ENCODE measurements around the gene ADAMTS16. TPM values are rescaled to one million over a fixed set of nuclear protein-coding genes. Genes with fewer than 3 reads are reported as not detected.

The ADAMTS16 gene
- total RNA-seq, 3 donors from 2014 or later, result 0.10 to 0.35 (median 0.26) TPM

- H3K9me3 ChIP-seq, result no peaks in the 10 kb centered on the region
- no peaks in the 10 kb centered on the region for H3K4me1 ChIP-seq (ENCODE audit: low read depth)
- H3K36me3 ChIP-seq (ENCODE audit: low read depth), result no peaks in the 10 kb centered on the region
- intact Hi-C loops (cut with DNase I, micrococcal nuclease), result no loop called here
- H3K4me3 ChIP-seq, result no peak overlapping the region
- no peak for DNase-seq
- TF ChIP-seq CTCF (IDR thresholded peaks at IDR 0.05), result no peak
- no peak for ATAC-seq
These were observed 58.7 kb downstream of the ADAMTS16 start for GRCh38 chr5:5198815-5199214.

- DNase-seq (no peak), ATAC-seq (no peak)
- TF ChIP-seq CTCF (IDR thresholded peaks at IDR 0.05), result no peak
- H3K4me1 ChIP-seq (ENCODE audit: low read depth), result no peaks in the 10 kb centered on the region
- intact Hi-C loops (cut with DNase I, micrococcal nuclease), result no loop called here
- H3K36me3 ChIP-seq (ENCODE audit: low read depth), result no peaks in the 10 kb centered on the region
- H3K9me3 ChIP-seq, result no peaks in the 10 kb centered on the region
- no peak overlapping the region for H3K4me3 ChIP-seq
These were observed 59.4 kb downstream of the ADAMTS16 start for GRCh38 chr5:5199495-5199894.

- DNase-seq, result no peak
- no peaks in the 10 kb centered on the region for H3K9me3 ChIP-seq
- no peak for ATAC-seq
- no peaks in the 10 kb centered on the region for H3K4me1 ChIP-seq (ENCODE audit: low read depth)
- intact Hi-C loops (cut with DNase I, micrococcal nuclease), result no loop called here
- H3K4me3 ChIP-seq, result no peak overlapping the region
- H3K36me3 ChIP-seq (ENCODE audit: low read depth), result no peaks in the 10 kb centered on the region
- TF ChIP-seq CTCF (IDR thresholded peaks at IDR 0.05), result no peak
These were observed 60.0 kb downstream of the ADAMTS16 start for GRCh38 chr5:5200133-5200532.

- ATAC-seq, result no peak
- no peaks in the 10 kb centered on the region for H3K9me3 ChIP-seq
- H3K36me3 ChIP-seq (ENCODE audit: low read depth), result no peaks in the 10 kb centered on the region
- no peak for DNase-seq
- intact Hi-C loops (cut with DNase I, micrococcal nuclease), result no loop called here
- TF ChIP-seq CTCF (IDR thresholded peaks at IDR 0.05), result no peak
- no peaks in the 10 kb centered on the region for H3K4me1 ChIP-seq (ENCODE audit: low read depth)
- H3K4me3 ChIP-seq, result no peak overlapping the region
These were observed 62.2 kb downstream of the ADAMTS16 start for GRCh38 chr5:5202321-5202720.

GRCh38 chr5:5203451-5203850 is 63.3 kb downstream of the ADAMTS16 start:
- intact Hi-C loops (cut with DNase I, micrococcal nuclease), result no loop called here
- no peak for TF ChIP-seq CTCF (IDR thresholded peaks at IDR 0.05)

GRCh38 chr5:5207828-5208227 is 67.7 kb downstream of the ADAMTS16 start:
- intact Hi-C loops (cut with DNase I, micrococcal nuclease), result no loop called here
- no peaks in the 10 kb centered on the region for H3K9me3 ChIP-seq
- ATAC-seq (no peak), DNase-seq (no peak)
- no peak for TF ChIP-seq CTCF (IDR thresholded peaks at IDR 0.05)
- H3K4me1 ChIP-seq (ENCODE audit: low read depth), result no peaks in the 10 kb centered on the region
- no peak overlapping the region for H3K4me3 ChIP-seq
- no peaks in the 10 kb centered on the region for H3K36me3 ChIP-seq (ENCODE audit: low read depth)

More at GRCh38 chr5:5203451-5203850, 63.3 kb downstream of the ADAMTS16 start:
- Histone ChIP-seq H3K9me3 (no peaks in the 10 kb centered on the region), H3K4me3 (no peak overlapping the region), H3K4me1 (ENCODE audit: low read depth) (no peaks in the 10 kb centered on the region), H3K36me3 (ENCODE audit: low read depth) (no peaks in the 10 kb centered on the region)
- no peak for ATAC-seq
- DNase-seq, result no peak
